HFF-Myc (cell line): Measurements from ENCODE around the gene RYR2.

Source experiments
- DNase-seq: peaks from one replicate; pipeline ENCODE4 v3.0.0-alpha.2; 2011; ENCODE audit warnings: low read depth; ENCODE audit errors: extremely low read depth
- H3K4me3 ChIP-seq: replicated peaks from 2 replicates; pipeline ENCODE4 v1.5.1; 2011; ENCODE audit warnings: low read depth, mild to moderate bottlenecking, control low read depth, low read length
- TF ChIP-seq, protein P1 (sequence below): IDR thresholded peaks from 2 replicates; pipeline ENCODE4 v1.5.1; 2012; ENCODE audit warnings: mild to moderate bottlenecking, low read depth, low read length, control low read depth; ENCODE audit errors: missing control alignments

The RYR2 gene

DNA sequence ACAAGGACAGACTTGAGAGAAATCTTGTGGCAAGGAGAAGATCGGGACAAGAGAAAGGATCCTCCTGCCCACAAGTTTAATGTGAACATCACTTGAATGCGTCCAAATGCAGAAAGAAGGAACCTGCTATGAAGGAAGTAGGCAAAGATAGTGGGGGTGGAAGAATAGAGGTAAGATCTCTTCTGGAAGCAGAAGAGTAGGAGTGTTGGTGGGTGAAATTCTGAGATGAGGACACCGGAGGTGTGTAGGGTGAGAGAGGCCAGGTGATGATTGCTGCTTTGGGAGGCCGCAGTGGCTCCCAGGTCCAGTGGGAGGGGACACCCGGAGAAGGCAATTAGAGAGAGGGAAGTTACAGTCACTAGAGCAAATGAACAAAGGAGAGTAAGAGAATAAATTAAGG is 6.8 kb downstream of the RYR2 start:
- H3K4me3 ChIP-seq, result no peak overlapping the region
- TF ChIP-seq, protein P1, sequence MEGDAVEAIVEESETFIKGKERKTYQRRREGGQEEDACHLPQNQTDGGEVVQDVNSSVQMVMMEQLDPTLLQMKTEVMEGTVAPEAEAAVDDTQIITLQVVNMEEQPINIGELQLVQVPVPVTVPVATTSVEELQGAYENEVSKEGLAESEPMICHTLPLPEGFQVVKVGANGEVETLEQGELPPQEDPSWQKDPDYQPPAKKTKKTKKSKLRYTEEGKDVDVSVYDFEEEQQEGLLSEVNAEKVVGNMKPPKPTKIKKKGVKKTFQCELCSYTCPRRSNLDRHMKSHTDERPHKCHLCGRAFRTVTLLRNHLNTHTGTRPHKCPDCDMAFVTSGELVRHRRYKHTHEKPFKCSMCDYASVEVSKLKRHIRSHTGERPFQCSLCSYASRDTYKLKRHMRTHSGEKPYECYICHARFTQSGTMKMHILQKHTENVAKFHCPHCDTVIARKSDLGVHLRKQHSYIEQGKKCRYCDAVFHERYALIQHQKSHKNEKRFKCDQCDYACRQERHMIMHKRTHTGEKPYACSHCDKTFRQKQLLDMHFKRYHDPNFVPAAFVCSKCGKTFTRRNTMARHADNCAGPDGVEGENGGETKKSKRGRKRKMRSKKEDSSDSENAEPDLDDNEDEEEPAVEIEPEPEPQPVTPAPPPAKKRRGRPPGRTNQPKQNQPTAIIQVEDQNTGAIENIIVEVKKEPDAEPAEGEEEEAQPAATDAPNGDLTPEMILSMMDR, result no peak
- no peak for DNase-seq

DNA sequence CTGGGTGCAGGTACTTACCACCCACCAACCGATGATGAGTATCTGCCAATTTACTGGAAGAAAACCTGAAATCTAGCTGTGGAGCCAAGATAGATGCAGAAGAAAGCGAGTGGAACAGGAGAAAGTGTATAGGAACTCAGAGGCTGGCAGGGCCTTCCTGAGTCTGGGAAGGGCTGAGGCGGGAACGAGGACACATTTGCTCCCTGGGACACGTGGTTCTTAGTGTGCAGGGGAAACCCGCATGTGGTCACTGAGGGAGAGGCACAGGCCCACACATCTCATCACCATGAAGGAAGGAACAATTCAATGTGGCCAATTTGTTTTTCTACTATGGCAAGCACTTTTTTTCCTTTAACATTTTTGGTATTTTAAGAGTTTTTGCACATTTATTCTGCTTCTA is 8.2 kb downstream of the RYR2 start:
- H3K4me3 ChIP-seq, result no peak overlapping the region
- TF ChIP-seq, protein P1, result no peak

DNA sequence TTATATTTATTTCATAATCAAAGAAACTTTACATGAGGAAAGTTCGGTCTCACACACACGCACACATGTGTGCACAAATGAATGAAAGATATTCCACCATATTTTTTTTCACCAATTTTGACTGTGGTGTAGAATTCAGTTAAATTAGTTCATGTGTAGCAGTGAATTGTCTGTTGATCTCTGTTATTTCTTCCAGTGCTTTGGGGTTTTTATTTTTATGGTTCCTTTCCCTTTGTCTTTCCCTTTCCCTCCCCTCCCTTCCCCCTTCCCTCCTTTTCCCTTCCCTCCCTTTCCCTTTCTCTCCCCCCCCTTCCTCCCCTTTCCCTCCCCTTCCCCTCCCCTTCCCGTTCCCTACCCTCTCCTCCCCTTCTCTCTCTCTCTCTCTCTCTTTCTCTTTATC is 8.9 kb downstream of the RYR2 start:
- TF ChIP-seq, protein P1, result no peak
- no peak for DNase-seq
- no peak overlapping the region for H3K4me3 ChIP-seq

More for the DNA sequence above, 8.2 kb downstream of the RYR2 start:
- no peak for DNase-seq

DNA sequence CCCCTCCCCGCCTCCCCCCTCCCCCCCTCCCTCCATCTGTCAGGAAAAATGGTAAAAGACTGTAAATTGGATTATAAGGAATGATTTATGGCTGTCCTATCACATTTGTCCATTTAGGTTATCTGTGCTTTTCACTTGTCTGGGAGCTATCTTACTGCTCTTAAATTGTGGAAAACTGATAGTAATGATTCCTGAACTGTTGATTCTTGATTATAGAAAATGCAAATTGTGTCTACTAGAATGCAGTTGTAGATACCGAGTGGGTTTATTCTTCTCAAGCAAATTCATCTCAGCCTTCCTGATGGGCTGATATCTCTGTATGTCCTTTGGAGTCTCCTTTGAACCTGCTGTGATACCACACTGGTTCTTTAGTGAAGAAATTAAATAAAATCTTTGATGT is 12.3 kb downstream of the RYR2 start:
- DNase-seq, result no peak
- TF ChIP-seq, protein P1, result no peak
- no peak overlapping the region for H3K4me3 ChIP-seq

DNA sequence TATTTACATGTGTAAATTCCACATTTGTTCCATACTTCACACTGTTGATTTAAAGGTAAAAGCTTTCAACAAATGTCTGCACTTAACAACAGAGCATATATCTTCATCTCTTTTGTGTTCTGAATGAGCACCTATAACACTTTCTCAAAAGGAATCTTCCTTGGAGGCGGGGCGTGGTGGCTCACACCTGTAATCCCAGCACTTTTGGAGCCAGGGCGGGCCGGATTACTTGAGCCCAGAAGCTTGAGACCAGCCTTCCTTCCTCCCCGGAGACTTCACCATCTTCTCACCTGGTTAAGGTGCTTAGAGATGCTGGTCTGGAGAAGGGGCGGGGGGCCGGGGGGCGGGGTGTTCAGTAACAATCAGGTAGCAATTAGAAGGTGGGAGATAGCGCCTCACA is 16.5 kb downstream of the RYR2 start:
- DNase-seq, result no peak
- TF ChIP-seq, protein P1, result no peak
- no peak overlapping the region for H3K4me3 ChIP-seq

DNA sequence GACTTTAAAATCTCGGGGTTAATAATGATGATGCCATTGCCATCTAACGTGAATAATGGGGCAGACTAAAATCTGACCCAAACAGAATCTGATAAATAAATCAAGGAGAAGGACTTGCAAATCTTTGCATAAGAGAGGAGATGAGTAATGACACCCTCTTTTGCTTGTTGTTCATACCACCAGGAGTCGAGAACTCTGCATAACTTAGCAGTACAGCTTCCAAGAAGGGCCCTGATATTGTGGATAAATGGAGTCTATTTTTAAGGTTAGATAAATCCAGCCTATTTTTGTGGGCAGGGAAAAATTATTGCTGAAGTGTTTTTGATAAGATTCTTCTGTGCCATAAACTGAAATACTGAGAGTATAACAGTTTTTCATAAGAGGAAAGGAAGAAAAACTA is 17.3 kb downstream of the RYR2 start:
- DNase-seq, result no peak
- TF ChIP-seq, protein P1, result no peak
- no peak overlapping the region for H3K4me3 ChIP-seq

DNA sequence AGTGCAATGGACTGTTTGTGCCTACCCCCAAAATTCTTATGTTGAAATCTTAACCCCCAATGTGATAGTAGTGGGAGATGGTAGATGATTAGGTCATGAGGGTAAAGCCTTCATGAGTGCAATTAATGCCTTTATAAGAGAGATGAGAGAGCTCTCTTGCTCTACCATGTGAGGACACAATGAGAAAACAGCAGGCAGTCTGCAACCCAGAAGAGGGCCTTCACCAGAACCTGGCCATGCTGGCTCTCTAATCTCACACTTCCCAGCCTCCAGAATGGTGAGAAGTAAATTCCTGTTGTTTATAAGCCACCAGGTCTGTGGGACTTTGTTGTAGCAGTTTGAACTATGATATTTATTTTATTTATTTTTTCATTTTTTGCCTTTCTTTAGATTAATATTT is 21.0 kb downstream of the RYR2 start:
- no peak for DNase-seq
- no peak overlapping the region for H3K4me3 ChIP-seq
- TF ChIP-seq, protein P1, result no peak
